Glomerular visceral epithelial cell (primary cell): ENCODE measurements around the gene UGT1A7.

Source experiments
- DNase-seq: peaks from one replicate; pipeline ENCODE4 v3.0.0-alpha.2; 2016; ENCODE audit errors: extremely low spot score

UGT1A7 gene

DNA sequence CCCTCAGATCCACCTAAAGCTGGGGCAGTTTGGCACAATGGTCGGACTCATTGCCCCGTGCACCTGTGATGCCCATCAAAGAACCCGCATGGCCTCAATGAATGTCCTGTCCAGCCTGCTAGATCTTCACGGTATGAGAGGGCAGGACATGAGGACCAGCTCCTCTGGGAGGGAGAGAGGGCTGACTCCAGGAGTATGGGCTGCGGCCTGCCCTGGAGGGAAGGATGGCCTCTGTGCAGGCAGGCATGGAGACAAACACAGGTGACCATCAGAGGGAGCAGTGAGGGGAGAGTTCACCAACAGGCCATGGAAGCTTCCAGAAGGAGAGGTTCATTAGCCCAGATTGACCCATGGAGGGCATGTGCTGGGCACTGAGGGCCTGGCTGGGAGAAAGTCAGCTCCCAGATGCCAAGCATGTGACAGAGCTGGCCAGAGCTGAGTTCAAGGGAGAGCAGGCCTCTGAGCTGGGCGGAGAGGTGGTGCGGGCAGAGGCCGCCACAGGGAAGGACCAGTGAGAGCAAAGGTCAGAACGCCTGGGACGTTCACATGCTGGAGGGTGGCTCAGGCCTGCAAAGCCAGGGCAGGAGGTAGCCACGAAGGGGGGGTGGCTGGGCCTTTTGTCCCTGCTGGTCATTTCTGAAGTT is 136.4 kb downstream of the UGT1A7 start:
- DNase-seq = no peak

DNA sequence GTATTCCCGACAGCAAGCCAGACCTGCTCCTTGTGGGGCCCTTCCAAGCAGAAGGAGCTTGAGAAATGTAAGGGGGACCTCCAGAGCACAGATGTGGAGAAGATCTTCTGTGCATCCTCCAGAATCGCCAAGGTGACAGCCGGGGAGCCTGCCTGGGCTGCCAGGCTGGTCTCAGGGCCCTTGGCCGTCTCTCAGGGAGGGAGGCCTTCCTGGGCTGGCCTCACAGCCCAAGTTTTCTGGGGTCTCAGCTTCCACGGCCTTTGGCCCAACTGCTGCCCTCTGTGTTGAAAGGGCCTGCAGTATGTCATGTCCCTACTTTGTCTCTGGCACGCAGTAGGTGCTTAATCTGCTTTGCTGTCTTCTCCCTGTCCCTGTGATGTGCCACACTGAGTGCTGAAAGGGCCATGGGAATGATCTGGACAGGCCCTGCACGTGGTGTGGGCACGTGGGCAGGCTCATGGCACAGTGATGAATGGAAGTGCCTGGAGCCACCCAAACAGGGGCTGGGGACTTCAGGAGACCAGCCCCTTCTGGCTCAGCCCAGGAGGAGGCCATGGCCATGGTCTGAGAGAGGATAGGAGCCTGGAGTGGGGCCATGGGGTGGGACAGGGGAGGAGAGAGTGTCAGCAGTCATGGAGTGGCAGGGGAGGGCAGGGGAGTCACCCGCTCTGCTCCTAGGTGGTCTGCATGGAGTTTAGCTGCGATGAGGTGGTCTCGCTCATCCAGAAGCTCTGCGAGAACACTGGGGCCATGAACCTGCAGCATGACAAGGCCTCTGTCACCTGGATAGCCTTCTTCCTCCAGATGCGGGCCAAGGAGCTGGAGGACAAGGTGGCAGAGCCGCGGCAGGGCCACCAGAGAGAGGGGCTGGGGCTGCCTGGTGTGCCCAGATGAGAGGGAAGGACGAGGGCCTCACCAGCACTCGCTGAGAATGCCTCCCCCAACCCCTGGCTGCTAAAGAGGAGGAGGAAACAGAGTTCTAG is 137.2 kb downstream of the UGT1A7 start:
- DNase-seq = no peak

DNA sequence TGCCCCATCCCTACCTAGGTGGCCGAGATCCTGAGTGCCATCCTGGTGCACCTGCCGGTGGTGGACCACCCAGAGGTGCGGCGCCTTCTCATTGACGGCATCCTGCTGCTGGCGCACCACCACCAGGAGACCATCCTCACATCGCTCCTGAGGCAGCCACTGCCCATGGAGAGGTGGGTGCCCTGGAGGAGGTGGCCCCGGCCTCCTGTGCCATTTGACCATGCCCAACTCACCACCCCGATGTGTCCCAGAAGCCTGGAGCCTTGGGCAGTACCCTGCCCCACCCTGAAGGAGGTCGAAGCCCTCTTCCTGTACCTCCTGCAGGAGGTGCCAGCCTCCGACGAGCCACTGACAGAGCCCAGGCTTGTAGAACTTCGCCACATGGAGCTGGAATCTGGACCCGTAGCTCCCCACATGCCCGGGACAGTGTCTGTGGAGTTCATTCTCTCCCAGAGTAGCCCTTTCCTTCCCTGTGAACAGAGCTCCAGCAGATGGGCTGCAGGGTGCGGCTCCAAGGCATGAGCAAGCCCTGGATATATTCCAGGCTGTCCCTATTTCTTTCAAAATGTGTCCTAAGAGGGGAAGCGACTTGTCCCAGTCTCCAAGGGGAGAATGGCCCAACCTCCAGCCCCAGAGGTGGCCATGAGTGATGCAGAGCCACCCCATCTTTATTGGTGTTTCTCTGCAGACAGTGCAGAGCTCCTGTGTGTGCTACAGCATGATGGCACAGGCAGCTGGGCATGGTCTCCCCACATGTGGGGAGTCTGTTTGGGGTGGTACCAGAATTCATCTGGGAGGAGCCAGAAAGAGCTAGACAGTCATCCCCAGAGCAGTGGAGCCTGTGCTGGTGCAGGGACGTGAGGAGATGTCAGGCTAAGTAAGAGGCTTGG is 138.4 kb downstream of the UGT1A7 start:
- no peak for DNase-seq

DNA sequence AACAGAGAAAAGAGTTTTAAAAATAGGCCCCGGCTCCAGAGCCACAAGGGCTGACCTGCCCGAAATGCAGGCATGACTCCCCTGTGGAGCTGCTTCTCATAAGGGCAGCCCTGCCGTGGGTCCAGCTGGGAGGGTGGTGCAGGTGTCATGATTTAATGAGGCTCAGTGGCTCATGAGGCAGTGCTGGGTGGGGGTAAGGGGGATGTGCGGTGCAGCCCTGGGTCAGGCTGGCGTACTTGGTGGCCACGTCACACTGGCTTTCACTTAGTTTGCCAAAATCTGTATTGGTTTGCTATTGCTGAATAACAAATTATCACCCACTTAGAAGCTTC is 139.0 kb downstream of the UGT1A7 start:
- no peak for DNase-seq

DNA sequence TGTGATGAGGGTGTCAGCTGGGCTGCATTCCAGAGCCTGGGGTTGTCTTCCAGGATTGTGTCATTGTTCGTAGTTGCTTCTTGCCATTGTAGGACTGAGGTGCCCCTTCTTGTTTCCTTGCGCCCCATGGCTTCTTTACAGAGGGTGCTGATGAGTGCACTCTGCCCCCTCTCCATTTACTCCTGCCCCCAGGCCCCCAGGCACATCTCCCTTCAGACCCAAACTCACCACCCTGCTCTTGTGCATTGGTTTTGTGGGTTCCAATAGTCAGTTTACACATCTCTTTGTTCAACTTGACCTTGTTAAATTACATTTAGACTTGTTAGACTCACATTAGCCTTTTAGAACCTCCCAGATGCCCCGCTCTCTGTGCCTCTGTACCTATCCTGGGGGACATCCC is 139.5 kb downstream of the UGT1A7 start:
- no peak for DNase-seq

DNA sequence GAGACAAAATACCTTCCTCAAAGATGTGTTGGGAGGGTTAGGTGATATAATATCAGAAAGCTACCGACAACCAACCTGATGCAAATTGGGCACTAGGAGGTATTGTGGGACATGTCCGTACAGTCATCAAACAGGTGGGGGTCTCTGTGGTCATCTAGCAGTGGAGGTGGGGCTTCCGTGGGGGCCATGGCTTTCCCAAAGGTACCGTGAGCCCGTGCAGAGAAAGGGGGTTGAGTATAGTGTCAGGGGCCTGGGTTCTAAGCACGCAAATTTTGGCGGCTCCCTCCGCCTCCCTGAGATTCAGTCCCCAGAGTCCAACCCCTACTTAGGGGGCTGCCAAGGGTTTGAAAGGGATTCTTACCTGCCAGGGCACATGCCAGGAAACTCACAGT is 140.0 kb downstream of the UGT1A7 start:
- no peak for DNase-seq

DNA sequence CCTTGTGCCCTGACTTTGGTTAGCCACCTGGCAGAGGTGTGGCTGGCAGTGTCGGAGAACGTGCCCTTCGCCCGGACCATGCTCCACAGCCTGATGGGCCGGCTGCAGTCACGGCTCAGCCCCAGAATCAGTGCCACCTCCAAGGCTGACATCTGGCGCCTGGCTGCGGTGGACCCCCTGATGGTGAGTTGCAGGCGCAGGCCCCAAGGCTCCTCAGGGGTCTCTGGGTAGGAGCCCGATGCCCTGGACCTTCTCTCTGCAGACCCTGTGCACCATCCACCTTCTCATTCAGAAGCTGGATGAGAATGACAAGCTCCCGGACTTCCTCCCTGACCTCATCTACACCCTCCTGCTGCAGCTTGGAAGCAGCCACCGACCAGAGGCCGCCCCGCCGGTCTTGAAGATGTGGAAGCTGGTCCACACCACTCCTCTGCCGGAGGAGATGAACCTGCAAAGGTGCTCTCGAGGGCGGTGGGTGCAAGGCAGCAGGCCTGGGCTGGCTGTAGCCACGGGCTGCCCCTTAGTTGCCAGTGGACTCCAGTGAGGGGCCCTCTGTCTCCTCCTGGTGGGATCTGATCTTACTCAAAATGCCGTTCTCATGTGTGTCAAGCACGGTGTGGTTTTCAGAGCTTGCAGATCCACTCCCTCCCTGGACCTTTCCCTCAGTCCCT is 140.5 kb downstream of the UGT1A7 start:
- no peak for DNase-seq
